WTC11 (cell line): ENCODE data around the gene ALPK1.

ENCODE experiments used
- FOXJ3 ChIP-seq: sonication (generic); formaldehyde crosslinking; IDR thresholded peaks from 2 replicates; pipeline ENCODE4 v1.9.0; 2021; ENCODE audit warnings: missing genetic modification reagents, mild to moderate bottlenecking, borderline replicate concordance
- SP1 ChIP-seq: sonication (generic); formaldehyde crosslinking; conservative IDR thresholded peaks from 2 replicates; pipeline ENCODE4 v1.8.1; 2022; ENCODE audit warnings: missing genetic modification reagents
- TF ChIP-seq, protein P1 (sequence below): sonication (generic); formaldehyde crosslinking; IDR thresholded peaks from 2 replicates; pipeline ENCODE4 v1.8.0; 2023; ENCODE audit warnings: missing genetic modification reagents
- TF ChIP-seq, protein P2 (sequence below): fragments of 200-600 bp; IDR thresholded peaks from 2 replicates; pipeline ENCODE4 v1.8.0; 2022; ENCODE audit warnings: antibody characterized with exemption
- TF ChIP-seq, protein P3 (sequence below): sonication (generic); formaldehyde crosslinking; IDR thresholded peaks from 2 replicates; pipeline ENCODE4 v1.8.1; 2022; ENCODE audit warnings: low read depth, missing genetic modification reagents, borderline replicate concordance
- TF ChIP-seq, protein P4 (sequence below): sonication (generic); formaldehyde crosslinking; IDR thresholded peaks from 2 replicates; pipeline ENCODE4 v1.8.1; 2023; ENCODE audit warnings: mild to moderate bottlenecking, missing genetic modification reagents, moderate library complexity
- TF ChIP-seq, protein P5 (sequence below): sonication (generic); formaldehyde crosslinking; IDR thresholded peaks from 2 replicates; pipeline ENCODE4 v1.8.0; 2022; ENCODE audit warnings: mild to moderate bottlenecking, missing genetic modification reagents

DNA sequence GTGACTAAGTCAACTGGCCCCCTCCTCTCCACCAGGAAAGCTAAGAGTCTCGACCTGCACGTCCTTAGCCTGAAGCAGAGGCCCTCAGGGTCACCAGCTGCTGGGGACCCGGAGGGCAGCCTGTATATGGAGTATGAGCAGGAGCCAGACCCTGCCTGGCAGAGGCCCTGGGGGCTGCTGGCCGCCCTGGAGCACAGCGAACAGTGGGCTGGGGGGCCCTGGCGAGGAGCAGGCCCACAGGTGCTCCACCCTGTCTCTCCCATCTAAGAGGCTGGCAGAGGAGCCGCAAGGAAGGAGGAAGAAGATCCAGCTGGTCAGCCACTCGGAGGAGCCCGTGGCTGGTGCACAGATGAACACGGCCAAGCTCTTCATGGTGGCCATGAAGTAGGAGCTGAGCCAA, 61.2 kb downstream of the ALPK1 start:
- TF ChIP-seq, protein P1, sequence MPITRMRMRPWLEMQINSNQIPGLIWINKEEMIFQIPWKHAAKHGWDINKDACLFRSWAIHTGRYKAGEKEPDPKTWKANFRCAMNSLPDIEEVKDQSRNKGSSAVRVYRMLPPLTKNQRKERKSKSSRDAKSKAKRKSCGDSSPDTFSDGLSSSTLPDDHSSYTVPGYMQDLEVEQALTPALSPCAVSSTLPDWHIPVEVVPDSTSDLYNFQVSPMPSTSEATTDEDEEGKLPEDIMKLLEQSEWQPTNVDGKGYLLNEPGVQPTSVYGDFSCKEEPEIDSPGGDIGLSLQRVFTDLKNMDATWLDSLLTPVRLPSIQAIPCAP (CRISPR knock-in tag), result no peak
- TF ChIP-seq FOXJ3 (CRISPR knock-in tag) (no peak), SP1 (CRISPR knock-in tag) (no peak)
- TF ChIP-seq, protein P2, sequence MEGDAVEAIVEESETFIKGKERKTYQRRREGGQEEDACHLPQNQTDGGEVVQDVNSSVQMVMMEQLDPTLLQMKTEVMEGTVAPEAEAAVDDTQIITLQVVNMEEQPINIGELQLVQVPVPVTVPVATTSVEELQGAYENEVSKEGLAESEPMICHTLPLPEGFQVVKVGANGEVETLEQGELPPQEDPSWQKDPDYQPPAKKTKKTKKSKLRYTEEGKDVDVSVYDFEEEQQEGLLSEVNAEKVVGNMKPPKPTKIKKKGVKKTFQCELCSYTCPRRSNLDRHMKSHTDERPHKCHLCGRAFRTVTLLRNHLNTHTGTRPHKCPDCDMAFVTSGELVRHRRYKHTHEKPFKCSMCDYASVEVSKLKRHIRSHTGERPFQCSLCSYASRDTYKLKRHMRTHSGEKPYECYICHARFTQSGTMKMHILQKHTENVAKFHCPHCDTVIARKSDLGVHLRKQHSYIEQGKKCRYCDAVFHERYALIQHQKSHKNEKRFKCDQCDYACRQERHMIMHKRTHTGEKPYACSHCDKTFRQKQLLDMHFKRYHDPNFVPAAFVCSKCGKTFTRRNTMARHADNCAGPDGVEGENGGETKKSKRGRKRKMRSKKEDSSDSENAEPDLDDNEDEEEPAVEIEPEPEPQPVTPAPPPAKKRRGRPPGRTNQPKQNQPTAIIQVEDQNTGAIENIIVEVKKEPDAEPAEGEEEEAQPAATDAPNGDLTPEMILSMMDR, result no peak
- TF ChIP-seq, protein P3, sequence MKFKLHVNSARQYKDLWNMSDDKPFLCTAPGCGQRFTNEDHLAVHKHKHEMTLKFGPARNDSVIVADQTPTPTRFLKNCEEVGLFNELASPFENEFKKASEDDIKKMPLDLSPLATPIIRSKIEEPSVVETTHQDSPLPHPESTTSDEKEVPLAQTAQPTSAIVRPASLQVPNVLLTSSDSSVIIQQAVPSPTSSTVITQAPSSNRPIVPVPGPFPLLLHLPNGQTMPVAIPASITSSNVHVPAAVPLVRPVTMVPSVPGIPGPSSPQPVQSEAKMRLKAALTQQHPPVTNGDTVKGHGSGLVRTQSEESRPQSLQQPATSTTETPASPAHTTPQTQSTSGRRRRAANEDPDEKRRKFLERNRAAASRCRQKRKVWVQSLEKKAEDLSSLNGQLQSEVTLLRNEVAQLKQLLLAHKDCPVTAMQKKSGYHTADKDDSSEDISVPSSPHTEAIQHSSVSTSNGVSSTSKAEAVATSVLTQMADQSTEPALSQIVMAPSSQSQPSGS, result no peak
- TF ChIP-seq, protein P4, sequence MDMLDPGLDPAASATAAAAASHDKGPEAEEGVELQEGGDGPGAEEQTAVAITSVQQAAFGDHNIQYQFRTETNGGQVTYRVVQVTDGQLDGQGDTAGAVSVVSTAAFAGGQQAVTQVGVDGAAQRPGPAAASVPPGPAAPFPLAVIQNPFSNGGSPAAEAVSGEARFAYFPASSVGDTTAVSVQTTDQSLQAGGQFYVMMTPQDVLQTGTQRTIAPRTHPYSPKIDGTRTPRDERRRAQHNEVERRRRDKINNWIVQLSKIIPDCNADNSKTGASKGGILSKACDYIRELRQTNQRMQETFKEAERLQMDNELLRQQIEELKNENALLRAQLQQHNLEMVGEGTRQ (CRISPR knock-in tag), result no peak
- TF ChIP-seq, protein P5, sequence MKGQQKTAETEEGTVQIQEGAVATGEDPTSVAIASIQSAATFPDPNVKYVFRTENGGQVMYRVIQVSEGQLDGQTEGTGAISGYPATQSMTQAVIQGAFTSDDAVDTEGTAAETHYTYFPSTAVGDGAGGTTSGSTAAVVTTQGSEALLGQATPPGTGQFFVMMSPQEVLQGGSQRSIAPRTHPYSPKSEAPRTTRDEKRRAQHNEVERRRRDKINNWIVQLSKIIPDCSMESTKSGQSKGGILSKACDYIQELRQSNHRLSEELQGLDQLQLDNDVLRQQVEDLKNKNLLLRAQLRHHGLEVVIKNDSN, result no peak
